KBM-7 (cell line): ENCODE measurements around the gene ATG2B.
"Not testable (repeated sequence)": the region's sequence is repeated elsewhere in the genome, so short reads cannot be mapped to it uniquely, and the experiment has no call there.

Experiments
- DNase-seq: peaks from one replicate; pipeline ENCODE4 v3.0.0-alpha.2; 2015
- in situ Hi-C: fragments of 300-500 bp; cut with MboI; formaldehyde crosslinking; loops from 2 replicates; pipeline ENCODE4 v1.14.3; 2020; ENCODE audit warnings: low sequenced_read_pairs, low pct_unique_long_range_greater_than_20kb, mixed read lengths

ATG2B gene

DNA sequence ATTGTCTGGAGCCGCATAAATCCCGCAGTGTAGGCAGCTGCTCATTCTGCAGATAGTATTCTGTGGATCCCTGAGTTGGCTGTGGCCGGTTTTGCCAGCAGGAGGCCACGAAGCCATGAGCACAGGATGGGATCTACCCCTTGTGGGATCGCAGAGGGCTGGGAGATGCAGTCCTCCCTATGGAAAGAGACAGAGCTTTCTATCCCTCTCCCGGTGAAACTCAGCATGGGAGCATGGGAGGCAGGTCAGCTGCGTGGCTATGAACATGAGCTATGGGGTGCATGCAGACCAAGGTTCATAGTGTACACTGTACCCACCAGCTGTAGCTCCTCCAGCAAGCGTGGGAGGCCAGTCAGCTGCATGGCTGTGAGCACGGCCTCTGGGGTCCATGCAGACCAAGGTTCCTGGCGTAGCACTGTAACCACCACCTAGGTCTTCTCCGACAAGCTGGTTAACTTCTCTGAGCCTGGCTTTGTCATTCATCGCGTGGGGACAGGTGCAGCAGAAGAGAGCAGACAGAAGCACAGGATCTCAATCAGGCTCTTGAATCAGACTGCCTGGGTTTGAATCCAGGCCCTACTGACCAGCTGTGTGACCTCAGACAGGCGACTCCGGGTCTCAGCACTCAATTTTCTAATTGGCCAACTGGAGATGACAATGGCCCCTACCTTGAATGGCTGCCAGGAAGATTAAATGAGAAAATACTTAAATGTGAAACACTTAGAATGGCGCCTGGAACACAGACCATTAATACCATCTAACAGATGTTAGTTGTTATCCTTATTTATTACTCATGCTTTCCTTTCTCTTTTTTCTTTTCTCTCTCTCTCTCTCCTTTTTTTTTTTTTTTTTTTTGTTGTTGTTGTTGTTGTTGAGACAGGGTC lies 101.1 kb downstream of the ATG2B start:
- in situ Hi-C loops: no loop called here
- DNase-seq: no peak

DNA sequence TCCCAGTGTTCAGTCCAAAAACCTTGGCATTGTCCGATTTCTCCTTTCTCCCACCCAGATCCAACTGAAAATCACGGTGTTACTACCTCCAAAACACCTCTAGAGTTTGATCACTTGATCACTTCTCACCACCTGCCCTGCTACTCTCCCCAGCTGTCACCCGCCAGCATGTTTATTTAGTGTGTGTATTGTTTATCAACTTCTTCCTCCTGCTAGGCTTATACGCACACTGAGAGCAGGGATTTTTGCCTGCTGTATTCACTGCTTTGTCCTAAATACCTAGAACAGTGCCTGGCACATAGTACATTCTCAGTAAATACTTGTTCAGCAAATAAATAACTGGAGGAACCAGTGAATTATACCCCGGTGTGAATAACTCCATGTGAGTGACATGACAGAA lies 102.1 kb downstream of the ATG2B start:
- DNase-seq: no peak
- in situ Hi-C loops: no loop called here

DNA sequence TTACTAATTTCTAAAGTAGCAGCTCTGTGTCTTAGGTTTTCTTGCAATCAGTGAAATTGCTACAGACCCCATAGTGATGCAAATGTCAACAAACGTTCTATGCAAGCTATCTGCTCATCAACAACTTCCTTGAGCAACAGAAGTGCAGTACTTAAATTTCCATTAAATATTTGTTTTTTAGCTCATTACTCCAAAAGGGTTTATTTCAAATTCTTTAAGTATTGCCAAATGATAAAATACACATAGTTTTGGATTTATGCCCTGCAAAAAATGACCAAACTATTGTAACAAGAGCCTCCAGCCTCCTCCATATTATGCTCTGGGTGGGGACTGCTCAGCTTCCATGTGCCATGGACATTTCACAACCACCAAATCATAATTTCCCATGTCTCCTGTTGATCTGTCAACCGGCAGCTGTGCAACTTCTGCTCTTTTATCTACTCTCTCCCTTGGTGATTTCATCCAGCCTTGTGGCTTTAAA lies 102.8 kb downstream of the ATG2B start:
- no peak for DNase-seq
- in situ Hi-C loops: no loop called here

DNA sequence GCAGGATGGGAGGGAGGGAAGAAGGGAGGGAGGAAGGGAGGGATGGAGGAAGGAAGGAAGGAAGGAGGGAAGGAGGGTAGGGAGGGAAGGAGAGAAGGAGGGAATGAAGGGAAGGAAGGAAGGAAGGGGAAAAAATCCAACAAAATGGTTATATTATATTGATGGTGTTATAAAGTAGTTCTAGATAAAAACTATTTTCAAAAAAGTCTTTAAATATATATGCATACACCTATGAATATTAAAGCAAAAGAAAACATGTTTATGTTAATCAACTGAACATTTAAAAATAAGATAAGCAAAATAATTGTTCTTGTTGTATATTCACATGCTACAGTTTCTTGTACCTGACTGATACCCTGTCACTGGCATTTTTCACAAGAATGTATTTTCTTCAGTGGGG lies 105.2 kb downstream of the ATG2B start:
- DNase-seq: no peak
- in situ Hi-C loops: no loop called here

DNA sequence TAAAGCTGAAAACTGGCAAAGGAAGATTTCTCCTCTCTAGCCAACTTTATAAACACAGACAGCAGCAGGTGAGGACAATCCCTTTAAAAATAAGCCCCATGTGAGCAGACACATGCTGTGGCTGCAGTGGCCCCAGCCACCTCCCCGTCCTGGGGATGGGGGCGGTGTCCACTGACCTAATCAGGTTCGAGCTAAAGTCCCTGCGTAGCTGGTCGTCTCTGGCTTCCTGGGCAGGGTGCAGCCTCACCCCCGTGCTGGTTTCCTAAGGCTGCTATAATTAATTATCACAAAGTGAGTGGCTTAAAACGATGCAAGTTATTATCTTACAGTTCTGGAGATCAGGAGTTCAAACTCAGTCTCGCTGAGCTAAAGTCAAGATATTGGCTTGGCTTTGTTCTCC lies 106.1 kb downstream of the ATG2B start:
- in situ Hi-C loops: no loop called here
- DNase-seq: no peak

DNA sequence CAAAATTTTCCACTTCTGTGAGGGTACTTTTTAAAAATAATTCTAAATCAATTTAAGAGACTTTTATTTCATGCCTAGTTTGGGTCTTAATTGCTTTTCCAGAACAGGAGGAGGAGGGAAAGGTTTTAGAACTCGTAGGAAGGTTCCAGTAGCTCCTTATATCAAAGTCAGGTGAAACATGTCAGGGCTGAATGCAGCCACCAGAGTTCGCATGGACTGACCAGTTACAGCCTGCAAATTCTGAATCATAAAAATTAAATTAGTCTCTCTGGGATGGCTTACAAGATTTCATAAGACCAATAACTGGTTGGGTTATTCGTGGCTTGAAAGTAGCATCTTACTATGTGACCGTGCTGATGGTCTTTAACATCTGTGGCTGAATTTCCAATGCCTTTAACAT lies 106.7 kb downstream of the ATG2B start:
- DNase-seq: no peak

DNA sequence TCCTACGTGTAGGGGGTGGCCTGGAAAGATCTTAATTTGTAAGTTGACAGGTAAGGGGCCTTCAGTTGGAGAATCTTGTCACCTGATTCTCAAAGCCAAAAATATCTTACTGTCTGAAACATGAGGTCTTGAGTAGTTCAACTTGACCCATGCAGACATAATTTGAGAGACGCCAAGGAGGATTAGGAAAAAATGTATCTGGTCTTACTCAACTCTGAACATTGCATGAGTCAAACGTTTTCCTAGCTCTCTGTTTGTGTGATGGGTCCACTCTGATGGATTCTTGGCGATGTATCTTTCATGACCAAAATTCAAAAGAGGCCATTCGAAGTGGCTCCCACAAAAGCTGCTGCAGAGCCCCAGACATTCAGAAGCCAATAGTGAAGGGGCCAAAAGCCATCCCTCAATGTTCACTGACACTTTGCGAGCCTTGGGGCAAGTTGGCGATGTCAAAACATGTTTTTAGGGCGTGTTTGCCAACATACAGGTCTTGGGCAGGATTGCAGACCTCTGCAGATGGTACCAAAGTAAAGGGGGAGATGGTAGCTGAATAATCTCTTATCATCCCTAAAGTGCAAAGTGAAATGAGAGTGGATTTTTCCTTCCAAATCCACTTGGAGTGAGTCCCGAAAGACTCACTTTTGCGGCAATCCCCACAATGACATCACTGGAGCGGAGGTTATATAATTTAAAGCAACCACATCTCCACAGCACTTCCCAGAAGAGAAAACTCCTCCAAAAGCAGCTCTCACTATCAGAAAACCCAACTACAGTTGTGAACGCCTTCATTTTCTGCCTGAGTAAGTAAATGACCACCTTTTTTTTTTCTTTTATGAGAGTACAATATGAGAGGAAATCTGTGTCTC lies 107.4 kb downstream of the ATG2B start, which contains the start of gene BDKRB1:
Gene BDKRB1 (plus strand): TSS at position 710 of the 866 bp plus-strand sequence. CDS start 7,473 bp downstream, outside the sequence.
- DNase-seq: no peak
- in situ Hi-C loops: no loop called here

More for the DNA sequence above, 106.7 kb downstream of the ATG2B start:
- in situ Hi-C loops: no loop called here

DNA sequence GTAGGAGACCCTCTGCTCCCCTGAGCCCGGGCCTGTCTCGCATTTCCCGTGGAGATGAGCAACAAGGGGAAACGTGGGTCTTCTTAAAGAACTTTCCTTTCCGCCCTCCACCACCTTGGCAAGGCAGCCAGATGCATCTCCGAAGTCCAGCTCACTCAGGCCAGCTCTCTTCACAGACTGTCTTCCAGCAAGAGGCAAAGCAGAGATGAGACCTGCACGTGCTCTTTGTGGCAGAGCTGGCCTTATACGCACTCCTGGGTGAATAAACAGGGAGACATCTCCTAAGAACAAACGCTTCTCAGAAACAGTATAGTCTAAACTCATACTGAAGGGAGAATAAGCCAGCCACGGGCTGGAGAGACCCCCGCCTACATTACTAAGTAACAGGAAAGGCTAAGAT lies 108.5 kb downstream of the ATG2B start:
- DNase-seq: no peak
- in situ Hi-C loops: no loop called here

DNA sequence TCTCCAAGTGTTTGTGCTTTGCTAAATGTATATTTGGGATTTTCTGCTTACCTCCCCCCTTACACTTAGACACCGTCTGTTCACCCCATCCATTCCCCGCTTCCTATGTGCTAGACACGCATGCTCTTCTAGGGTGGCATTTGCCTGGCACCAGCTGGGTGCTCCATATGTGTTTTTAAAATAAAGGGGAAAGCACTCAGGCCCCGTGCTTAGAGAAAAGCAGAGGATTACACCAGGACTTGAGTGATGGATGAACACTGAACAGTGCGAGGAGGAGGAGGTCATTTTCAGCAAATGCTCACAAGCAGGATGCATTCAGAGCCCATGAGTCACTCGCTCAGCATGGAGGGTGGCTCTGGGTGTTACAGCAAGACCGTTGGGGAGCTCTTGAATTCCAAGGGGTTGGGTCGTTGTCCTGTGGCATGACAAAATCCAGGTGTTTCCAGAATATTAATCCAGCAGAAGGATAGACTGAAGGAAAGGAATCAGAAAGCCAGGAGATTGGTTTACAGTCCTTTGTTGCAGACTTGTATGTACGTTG lies 110.1 kb downstream of the ATG2B start:
- in situ Hi-C loops: no loop called here

DNA sequence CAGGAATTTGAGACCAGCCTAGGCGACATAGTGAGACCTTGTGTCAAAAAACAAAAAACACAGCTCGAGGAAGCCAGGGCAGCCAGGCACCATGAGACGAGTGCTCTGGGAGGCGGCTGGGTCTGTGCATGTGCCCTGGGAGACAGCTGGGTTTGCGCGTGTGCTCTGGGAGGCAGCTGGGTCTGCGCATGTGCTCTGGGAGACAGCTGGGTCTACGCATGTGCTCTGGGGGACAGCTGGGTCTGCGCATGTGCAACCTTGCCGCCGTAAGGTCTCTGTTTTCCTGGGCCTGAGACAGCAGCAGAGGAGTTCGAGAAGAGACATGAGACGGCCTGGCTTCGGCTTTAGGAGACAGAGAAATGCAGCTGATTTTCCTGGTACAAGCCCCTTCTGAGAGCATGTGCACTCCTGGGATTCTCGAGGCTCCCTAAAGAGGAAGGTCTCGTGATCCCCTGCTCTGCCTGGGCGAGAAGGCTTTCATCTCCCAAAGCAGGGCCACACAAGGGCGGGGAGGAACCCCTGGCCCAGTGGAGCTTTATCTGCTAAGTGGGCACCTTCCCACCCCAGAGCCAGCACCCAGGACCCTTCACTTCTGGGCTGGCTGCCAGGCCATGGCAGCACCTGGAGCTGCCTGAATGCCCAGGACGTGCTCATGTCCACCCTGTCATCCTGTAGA lies 110.7 kb downstream of the ATG2B start:
- in situ Hi-C loops: no loop called here
- DNase-seq: no peak

More for the DNA sequence above, 110.1 kb downstream of the ATG2B start:
- no peak for DNase-seq

DNA sequence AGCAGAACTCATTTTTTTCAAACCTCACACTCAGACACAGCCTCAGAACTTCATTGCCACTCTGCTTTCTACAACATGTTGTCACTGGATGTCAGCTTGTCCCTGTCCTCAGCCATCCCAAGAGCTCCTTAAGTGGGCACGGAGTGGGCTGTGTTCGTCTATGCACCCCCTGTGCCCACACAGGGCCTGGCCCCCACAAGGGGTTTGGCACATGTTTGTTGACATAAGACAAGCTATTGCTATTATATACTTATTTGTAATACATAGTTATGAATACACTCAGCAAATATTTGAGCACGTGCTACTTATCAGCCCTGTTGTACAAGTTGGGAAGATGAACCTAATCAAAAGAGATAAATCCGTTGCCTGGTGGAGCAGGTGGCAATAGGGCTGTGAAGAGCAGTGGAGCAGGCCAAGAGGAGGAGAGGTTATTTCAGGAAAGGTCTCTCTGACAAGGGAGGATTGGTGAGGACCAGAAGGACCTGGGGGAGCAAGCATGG lies 111.4 kb downstream of the ATG2B start:
- in situ Hi-C loops: no loop called here
- no peak for DNase-seq

DNA sequence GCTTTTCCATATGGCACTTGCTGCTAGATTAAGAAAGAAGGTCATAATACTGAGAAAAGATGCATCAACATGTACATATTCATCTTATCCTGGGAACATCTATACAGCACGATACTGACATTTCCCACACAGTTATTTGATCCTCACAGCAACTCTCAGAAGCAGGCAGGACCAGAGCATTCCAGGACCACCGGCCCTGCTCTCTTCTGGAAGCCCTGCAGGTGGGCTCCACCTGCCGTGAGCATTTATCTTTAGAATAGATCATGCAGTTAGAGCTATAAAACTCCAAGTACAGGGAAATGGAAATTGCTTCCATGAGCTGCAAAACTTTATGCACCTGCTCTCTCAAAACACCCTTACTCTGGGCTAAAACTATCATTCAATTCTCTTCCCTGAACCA lies 112.7 kb downstream of the ATG2B start:
- DNase-seq: no peak
- in situ Hi-C loops: no loop called here

DNA sequence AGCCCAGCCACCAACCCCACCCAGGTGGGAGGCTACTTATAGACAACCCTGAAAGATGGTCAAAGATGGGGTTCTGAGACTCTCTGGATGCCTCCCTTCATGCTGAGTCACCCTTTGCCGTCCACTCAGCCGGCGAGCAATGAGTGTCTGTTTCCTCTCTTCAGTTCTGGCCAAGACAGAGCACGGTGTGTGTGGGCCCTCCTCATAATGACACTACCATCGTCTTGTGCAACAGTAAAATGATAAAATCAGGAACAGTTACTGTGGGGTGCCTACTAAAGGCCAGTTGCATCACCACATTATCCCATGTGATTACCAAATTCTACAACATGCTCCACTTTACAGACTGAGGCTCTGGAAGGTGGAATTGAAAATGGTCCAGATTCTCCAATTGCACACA lies 114.1 kb downstream of the ATG2B start:
- in situ Hi-C loops: no loop called here
- DNase-seq: no peak

DNA sequence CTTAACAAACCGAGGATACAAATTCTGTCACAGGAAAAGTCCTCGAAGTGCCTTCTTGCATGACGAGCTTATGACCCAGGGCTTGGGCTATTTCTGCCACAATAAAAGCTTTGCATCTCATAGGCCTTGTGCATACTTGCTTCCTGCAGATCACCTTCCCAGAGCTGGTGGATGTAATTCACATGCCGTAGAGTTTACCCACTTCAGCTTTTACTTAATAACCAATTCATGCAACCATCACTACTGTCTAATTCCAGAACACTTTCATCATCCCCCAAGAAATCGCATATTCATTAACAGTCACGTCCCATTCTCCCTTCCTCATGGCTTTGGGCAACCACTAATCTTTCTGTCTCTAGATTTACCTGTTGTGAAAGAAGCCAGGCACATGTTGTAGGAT lies 116.1 kb downstream of the ATG2B start:
- in situ Hi-C loops: no loop called here
- no peak for DNase-seq

DNA sequence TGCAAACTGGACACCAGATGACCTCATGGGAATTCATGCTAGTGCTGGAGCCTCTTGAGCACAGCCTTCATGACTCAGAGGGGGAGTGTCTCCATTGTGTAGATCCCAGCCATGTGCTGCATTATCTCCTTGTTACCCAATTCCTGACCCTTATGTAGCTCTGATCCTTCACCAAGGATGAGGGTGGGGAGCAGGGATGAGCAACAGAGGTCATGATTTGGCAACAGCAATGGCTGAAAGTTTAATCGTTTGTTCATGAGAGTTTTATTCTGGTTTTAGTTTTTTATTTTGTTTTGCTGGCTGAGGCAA lies 116.6 kb downstream of the ATG2B start:
- no peak for DNase-seq
- in situ Hi-C loops: no loop called here

DNA sequence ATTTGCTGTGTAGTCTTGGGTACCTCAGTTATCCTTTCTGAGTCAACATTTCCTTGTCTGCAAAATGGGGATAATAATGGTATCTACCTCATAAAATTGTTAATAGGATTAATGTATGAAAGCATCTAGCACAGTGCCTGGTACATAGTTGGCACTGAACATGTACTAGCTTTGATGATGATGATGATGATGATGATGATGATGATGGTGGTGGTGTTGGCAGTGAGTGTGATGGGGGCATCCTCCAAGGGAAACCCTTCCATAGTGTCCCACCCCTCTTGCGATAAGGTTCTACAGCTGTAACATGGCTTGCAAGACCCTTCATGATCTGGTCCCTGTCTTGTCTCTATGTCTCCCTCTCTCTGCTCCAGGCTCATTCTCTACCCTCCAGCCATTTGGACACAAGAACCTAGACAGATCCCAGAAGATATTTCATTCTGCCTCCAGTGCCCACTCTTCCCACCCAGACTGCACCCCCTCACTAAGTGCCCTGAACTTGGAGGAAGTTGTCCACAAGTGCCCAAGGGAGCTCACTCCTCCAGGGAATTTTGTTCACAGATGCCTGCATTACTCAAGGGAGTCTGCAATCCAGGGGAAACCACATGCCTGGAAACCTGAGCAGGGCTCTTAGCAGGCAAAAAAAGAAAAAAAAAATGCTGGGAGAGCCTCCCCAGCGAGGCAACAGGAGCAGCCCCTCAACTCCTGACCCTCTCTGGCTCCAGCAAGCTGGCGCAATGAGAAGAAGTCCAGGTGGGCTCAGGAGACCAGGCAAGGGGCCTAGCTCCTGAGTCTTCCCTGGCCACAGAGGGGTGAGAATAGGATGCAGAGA lies 117.2 kb downstream of the ATG2B start:
- in situ Hi-C loops: no loop called here
- DNase-seq: no peak

DNA sequence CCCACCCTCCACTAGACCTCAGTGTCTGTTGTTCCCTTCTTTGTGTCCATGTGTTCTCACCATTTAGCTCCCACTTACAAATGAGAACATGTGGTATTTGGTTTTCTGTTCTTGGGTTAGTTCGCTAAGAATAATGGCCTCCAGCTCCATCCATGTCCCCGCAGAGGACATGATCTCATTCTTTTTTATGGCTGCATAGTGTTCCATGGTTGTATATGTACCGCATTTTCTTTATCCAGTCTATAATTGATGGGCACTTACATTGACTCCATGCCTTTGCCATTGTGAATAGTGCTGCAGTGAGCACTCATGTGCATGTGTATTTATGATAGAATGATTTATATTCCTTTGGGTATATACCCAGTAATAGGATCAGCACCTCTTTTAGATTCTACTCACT lies 118.1 kb downstream of the ATG2B start:
- DNase-seq, in situ Hi-C loops: not testable (repeated sequence)

DNA sequence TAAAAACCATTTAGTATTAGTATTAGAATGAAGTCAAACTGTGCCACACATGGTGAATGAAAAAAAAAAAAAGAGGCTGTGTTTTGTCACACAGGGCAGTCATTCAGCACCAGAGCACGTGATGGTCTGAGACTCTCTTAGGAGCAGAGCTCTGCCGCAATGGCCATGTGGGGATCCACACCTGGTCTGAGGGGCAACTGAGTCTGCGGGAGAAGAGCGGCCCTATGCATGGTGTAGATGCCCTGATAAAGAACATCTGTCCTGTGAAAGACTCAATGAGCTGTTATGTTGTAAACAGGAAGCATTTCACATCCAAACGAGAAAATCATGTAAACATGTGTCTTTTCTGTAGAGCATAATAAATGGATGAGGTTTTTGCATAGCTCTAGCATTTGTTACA lies 119.4 kb downstream of the ATG2B start:
- in situ Hi-C loops: no loop called here
- no peak for DNase-seq
